ENCODE results near the gene TSC22D4.
A peak's percentile ranks its signal among the peaks of the same experiment; 100 is the strongest.
"Not testable (repeated sequence)": the region's sequence is repeated elsewhere in the genome, so short reads cannot be mapped to it uniquely, and the experiment has no call there.

TSC22D4 gene

DNA sequence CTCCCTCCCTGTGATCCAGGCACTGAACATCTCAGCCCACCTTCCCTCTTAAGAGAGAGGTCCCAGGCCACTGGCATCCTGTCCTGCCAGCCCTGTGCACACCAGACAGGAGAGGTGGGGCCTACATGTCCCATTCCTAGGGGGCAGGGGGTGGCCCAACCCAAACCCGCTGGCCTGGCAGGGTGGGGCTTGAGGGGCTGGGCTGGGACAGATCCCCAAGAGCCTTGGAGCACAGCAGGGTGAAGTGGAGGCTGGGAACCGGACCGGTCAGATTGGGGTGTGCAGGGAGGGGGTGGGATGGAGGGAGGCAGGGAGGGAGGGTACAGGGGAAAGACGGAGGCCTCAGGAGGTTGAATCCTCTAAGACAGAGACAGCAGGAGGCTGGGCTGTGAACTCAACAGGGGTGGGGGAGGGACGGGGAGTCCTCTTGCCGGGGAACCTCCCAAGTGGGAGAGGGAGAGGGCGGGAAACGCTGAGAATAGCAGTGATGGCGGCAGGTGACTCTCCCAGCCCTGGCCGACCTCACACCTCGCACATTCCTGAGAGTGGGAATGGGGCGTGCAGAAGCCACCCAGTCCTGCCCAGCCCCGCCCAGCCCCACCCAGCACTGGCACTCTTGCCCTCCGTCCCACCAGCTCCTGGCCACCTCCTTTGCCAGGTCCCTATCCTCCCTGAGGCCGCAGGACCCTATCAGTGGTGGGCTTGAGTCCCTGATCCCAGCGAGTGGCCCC lies 6.7 kb downstream of the TSC22D4 start:
- no peak for DNase-seq

DNA sequence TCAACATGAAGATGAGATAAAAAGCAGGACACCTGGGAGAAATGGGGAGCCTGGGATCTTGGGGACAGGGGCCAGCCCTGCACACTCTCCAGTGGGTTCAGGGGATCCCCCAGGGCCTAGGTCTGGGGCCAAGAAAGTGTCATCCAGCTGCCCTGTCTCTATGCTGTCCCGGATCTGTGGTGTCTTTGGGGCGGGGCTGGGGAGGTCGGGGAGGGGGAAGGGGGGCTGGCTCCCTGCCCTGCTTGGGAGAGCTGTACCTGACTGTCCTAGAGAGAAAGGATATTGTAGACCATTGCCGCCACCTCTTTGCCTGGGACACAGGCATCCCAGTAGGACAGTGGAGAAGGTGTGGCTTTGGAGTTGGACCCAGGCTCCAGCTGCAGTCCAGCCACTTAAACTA lies 8.0 kb downstream of the TSC22D4 start:
- no peak for DNase-seq

DNA sequence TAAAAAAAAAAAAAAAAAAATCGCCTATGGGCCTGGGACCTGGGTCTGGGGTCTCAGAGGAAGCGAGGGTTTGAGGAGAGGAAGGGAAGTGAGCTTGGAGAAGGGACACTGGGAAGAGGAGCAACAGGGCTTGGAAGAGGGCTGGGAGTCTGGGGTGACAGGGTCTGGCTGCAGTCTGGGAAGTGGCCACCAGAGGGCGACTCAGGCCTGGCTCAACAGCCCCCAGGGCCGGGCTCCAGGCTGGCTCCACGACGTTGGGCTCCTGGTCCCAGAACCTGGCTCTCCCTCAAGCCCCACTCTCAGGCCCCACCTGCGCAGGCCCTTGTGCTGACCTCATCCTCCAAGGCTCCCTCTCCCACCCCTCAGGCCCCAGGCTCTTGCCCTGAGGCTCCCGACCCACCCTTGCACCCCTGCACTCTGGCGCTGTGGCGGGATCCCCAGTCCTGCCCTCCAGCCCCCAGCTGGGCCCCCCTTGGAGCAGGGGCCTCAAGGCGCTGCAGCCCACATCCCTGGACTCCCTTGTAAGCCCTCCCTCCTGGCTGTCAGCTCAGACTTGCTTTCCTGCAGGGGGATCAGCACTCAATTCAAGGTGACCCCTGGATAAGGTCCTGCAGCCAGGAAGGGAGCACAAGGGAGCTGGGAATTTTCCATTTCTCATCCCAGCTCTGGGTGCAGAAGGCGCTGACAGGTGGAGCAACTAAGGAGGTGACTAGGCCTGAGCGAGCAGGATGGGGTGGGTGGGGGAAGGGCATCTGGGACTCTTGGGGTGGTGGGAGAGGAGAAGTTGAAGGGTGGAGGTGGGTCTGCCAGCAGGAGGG lies 9.6 kb downstream of the TSC22D4 start:
- DNase-seq = peak; percentile 71

DNA sequence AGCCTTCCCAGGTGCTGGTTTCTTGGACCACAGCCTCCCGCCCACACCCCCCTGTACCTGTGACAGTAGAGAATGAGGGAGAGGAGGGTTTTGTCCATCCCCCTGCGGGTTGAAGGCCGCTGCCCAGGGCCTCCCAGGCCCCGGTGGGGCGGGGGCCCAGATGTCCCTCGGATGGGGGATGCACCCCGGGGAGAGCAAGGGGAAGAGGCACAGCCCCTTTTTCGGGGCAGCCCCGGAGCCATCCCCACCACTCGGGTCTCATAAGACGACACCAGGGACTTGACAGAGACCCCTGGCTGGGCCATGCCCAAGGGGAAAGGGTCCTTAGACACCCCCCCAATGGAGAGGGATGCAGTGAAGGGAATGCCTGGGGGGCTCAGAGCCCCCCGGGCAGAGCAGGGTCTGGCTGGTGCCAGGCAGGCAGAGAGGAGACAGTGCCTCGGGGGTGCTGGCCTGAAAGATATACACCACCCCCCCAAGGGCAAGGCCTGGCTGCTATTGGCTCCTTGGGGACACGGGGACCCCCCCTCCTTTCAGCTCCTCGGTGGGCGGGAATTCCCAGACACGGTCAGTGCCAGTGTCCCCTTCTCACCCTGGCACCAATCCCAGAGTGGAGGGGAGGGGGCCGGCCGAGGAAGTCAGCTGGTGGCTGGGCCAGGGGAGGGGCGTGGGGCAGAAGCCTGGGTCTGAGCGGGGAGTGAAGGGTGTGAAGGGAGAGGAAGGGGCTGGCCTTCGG lies 11.2 kb downstream of the TSC22D4 start:
- DNase-seq = no peak

DNA sequence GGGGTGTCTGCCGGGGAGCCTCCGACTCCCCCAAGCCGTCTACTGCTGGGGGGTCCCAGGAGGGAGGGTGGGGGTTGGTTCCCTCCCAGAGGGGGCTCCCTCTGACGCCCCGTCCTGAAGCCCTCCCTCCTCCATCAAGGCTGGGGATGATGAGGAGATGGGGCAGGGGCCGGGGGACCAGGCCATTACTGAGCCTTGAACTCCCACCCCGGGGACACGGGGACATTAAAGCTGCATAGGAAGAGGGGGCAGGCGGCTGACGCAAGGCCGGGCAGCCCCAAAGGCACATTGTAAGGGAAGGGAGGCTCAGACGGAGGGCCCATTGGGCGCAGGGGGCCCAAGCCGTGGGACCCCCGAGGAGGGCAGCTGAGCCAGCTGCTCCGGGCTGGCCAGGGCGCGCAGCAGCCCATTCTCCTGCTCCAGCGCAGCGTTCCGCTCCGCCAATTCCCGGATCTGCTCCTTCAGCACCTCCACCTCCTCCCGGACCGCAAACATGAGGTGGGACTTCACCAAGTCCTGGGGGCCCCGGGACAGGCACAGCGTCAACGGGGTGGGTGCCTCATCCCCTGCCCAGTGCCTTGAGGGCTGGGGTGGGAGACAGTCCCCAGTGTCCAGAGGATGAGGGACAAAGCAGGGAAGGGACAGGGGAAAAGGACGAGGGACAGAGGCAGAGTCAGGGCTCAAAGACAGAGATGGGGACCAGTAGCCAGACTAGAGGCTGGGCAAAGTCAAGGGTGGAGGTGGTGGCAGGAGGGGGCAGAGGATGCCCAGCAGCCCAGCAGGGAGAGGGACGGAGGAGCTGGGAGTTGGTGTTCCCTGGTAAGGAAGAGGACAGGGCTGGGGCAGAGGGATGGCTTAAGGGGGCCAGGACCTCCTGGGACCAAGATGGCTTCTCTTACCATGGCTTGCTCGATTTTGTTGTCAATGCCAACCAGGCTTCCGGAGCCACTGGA lies 12.1 kb downstream of the TSC22D4 start:
- DNase-seq = no peak

DNA sequence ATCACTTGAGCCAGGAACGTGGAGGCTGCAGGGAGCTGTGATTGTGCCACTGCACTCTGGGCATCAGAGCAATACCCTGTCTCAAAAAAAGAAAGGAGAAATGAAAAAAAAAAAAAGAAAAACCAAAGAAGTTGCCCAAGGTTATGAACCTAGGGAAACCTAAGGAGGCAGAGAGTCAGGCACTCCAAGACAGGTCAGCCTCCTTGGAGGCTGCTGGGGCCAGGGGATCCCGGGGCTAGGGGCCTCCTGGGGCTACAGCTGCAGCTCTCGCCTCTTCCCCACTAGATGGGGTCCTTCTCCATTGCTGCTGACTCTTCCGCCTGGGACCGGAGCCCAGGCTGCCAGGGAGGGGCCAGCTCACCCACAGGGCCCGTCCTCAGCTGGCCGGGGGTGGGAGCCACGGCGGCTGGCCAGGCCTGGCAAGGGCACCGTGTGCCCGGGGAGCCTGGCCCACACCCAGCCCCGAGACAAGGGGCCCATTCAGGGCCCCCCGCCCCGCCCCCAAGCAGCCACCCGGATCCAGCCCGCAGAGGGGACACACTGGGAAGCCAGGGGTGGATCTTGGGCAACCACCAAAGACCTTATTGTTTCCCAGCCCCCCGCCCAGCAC lies 13.2 kb downstream of the TSC22D4 start:
- DNase-seq = peak; percentile 49

DNA sequence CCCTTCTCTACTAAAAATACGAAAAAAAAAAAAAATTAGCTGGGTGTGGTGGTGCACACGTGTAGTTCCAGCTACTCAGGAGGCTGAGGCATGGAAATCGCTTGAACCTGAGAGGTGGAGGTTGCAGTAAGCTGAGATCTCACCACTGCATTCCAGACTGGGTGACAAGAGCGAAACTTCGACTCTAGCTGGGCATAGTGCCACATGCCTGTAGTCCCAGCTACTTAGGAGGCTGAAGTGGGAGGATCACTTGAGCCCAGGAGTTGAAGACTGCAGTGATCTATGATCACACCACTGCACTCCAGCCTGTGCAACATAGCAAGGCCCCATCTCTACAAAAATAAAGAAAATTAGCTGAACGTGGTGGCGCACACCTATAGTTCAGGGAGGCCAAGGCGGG lies 13.7 kb downstream of the TSC22D4 start:
- no peak for DNase-seq

DNA sequence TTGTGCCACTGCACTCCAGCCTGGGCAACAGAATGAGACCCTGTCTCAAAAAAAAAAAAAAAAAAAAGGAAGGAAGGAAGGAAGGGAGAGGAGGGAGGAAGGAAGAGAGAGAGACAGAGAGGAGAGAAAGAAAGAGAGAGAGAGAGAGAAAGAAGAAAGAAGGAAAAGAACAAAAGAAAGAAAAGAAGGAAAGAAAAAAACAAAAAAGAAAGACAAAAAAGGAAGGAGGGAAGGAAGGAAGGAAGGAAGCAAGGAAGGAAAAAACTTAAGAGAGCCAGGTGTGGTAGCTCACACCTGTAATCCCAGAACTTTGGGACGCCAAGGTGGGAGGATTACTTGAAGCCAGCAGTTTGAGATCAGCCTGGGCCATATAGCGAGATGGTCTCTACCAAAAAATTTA lies 14.2 kb downstream of the TSC22D4 start:
- DNase-seq = no peak

DNA sequence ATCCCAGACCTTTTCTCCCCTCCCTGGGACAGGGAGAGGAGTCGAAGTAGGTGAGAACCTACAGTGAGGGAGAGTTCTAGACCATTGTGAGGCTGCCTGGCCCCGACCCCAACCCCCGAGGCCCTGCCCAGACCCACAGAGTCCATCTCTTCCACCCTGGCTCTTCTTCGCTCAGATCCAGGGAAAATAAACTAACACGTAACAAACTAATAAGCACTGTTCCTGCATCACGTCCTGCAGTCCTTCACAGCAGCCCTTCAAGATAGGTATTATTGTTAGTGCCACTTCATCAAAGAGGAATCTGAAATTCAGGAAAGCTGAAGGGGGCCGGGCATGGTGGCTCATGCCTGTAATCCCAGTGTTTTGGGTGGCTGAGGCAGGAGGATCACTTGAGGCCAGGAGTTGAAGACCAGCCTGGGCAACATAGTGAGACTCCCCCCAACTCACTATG lies 14.8 kb downstream of the TSC22D4 start, which contains the start of gene SPACDR:
SPACDR (minus strand) TSS at position 51 of the 451 bp plus-strand sequence. CDS start 235 bp downstream, outside the sequence.
- DNase-seq = no peak

DNA sequence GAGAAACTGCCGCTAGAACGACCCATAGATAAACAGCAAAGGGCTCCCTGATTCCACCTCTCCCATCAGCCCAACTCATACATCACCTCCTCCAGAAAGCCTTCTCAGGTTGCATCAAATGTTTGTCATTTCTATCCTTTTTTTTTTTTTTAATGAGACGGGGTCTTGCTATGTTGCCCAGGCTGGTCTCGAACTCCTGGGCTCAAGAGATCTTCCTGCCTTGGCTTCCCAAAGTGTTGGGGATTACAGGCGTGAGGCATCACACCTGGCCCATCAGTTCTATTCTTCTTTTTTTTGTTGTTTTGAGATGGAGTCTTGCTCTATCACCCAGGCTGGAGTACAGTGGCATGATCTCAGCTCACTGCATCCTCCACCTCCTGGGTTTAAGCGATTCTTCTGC lies 22.0 kb downstream of the TSC22D4 start:
- no peak for DNase-seq

DNA sequence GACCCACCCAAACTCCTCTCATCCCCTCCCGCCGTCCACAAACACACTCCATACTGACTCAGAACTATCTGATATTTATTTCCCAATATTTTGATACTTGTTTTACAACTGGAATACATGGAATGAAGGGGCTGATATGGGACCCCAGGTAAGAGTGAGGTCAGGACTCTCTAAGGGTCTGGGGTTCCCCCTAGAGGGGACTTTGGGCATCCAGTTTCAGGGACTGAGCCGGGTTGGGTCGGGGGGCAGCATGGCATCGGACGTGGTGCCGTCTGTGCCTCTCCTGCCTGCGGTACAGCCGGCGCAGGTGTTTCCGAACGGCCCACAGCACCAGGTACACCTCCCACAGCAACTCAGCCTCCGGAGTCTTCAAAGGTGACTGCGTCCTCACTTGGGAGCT lies 22.5 kb downstream of the TSC22D4 start:
- no peak for DNase-seq

DNA sequence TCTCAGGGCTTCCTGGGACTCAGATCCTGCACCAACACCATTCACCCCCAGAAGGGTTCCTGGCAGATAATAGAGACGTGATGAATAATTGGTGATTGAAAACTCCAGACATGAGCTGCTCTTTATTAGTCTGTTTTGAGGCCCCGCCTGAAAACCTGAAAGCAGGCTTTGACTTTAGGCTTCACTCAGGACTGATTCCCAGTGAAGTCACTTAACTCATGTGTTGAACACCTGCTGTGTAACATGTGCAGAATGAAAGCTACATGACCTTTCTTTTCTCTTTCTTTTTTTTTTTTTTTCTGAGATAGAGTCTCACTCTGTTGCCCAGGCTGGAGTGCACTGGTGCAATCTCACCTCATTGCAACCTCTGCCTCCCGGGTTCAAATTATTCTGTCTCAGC lies 23.8 kb downstream of the TSC22D4 start:
- no peak for DNase-seq

DNA sequence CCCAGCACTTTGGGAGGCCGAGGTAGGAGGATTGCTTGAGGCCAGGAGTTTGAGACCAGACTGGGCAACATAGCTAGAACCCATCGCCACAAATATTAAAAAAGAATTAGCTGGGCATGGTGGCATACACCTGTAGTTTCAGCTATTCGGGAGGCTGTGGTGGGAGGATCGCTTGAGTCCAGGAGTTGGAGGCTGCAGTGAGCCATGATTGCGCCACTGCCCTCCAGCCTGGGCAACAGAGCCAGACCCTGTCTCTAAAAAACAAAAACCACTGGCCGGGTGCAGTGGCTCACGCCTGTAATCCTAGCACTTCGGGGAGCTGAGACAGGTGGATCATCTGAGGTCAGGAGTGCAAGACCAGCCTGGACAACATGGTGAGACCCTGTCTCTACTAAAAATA lies 25.2 kb downstream of the TSC22D4 start:
- DNase-seq = not testable (repeated sequence)

DNA sequence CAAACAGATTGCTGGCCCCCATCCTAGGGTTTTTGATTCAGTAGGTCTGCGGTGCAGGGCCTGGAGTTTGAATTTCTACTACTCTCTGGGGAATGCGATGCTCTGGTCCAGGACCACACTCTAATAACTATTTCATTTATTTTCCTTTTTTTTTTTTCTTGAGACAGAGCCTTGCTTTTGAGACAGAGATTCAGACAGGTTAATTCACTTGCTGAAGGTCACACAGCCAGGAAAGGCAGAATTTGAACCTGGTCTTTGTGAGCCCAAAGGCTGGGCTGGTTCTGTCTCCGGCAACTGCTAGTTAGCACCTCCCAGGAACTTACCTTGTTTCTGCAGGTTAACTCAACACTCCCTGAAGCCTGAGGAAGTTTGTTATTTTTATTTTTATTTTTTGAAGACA lies 26.5 kb downstream of the TSC22D4 start:
- no peak for DNase-seq

DNA sequence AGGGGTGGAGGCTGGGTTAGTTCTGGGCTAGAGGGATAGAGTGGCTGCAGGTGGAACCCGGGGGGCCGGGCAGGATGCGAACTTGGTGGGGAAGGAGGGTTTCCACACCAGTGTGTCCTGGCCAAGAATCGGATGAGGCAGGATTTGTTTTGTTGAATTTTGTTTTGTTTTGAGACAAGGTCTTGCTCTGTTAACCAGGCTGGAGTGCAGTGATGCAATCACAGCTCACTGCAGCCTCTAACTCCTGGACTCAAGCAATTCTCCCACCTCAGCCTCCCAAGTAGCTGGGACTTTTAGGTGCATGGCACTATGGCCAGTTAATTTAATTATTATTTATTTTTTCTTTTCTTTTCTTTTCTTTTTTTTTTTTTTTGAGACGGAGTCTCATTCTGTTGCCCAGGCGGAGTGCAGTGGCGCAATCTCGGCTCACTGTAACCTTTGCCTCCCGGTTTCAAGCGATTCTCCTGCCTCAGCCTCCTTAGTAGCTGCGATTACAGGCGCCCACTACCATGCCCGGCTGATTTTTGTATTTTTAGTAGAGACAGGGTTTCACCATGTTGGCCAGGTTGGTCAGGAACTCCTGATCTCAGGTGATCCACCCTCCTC lies 29.7 kb downstream of the TSC22D4 start:
- no peak for DNase-seq

DNA sequence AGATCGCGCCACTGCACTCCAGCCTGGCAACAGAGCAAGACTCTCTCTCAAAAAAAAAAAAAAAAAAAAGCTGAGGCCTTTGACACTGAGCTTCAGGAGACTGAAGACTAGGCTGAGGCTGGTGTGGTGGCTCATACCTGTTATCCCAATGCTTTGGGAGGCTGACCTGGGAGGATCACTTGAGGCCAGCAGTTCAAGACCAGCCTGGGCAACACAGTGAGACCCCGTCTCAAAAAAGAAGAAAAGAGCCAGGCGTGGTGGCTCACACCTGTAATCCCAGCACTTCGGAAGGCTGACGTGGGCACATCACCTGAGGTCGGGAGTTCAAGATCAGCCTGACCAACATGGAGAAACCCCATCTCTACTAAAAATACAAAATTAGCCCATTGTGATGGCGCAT lies 31.7 kb downstream of the TSC22D4 start:
- DNase-seq = not testable (repeated sequence)

DNA sequence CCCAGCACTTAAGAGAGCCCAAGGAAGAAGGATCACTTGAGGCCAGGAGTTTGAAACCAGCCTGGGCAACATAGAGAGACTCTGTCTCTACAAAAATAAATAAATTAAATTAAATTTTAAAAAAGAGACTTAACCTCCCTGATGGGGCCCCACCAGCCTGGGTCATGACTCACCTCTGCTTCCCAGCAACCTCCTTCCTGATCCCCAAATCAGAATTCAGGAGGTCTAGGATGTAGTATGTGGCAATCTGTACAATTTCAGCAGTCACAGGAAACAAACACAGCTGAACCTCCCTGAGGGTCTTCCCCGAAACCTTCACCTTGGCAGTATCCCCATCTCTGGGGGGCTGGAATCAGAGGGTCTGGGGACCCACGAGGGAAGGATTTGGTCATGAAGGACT lies 33.0 kb downstream of the TSC22D4 start:
- DNase-seq = no peak

DNA sequence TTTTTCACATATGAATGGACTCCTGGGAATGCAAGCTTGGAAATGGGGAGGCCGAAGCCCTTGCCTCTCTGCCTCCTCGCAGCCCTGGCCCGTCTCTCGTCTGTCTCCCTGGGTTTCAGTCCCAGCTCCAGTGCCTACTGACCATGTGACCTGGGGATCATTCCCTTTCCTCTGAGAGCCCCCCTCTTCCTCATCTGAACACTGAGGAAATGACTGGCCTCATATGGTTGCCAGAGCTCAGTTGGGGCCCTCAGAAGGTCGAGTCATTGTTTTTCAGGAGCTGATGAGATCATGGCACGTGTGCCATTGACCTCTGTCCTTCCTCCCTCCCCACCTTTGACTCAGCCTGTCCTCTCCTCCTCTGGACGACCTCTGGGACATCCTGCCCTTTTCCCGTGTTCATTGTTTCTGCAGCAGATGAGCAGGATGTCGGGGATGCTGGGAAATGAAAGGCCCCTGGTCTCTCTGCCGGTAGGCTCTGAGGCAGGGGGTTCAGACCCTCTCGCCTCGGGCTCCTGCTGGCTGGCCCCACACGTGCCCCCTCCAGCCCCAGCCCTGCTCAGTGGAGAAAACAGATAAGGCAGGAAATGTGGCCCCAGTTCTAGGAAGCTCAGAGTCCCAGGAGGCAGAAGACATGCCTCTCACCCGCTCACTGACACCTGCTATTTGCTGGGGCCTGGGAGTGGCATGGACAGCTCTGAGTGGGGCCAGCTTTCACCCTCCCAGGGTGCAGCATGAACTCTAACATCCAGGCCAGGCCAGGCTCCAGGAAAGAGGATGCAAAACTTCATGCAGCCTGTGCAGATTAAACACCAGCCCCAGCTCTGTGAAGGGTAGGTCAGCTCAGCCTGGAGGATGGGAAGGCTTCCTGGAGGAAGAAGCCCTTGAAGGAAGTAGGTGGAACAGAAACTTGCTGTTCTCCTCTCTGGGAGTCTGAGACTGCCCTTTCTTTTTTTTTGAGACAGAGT lies 34.4 kb downstream of the TSC22D4 start:
- DNase-seq = no peak

DNA sequence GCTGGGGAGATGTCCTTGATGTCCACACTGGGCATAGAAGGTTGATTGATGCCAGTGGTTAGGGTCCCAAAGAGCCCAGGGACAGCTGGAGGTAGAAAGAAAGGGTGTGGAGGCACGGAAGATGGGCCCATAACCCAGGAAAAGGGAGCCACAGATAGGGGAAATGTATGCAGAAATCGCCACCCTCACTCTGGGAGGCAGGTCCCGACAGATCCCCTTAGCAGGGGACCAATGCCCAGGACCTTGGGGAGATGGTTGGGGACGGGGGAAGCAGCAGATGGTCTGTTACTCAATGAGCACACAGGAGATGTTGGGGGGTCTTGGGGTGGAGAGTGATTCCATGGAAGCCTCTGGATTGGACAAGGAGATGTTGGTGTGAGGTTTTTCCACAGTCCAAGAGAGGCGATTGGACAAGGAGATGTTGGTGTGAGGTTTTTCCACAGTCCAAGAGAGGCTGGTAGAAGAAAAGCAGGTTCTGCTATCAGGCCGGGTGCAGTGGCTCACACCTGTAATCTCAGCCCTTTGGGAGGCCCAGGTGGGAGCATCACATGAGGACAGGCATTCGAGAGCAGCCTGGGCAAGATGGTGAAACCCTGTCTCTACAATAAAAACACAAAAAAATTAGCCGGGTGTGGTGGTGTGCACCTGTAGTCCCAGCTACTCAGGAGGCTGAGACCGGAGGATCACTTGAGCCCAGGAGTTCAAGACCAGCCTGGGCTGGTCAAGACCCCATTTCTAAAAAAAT lies 35.7 kb downstream of the TSC22D4 start:
- no peak for DNase-seq

Measured in NCI-H146 (cell line).